HEK293T (cell line): ENCODE results near the gene SUSD4.

Source experiments
- ARNT ChIP-seq: fragments of 450-650 bp; IDR thresholded peaks from 2 replicates; pipeline ENCODE4 v1.6.1; 2017; ENCODE audit warnings: mild to moderate bottlenecking
- BHLHE40 ChIP-seq: fragments of 450-650 bp; IDR thresholded peaks from 2 replicates; pipeline ENCODE4 v1.6.1; 2016; ENCODE audit warnings: mild to moderate bottlenecking, moderate library complexity, borderline replicate concordance
- ELF4 ChIP-seq: fragments of 450-650 bp; IDR thresholded peaks from 2 replicates; pipeline ENCODE4 v1.6.1; 2017; ENCODE audit warnings: antibody characterized with exemption
- FOXK2 ChIP-seq: fragments of 450-650 bp; IDR thresholded peaks from 2 replicates; pipeline ENCODE4 v1.6.1; 2016; ENCODE audit warnings: mild to moderate bottlenecking
- LEF1 ChIP-seq: fragments of 450-650 bp; IDR thresholded peaks from 2 replicates; pipeline ENCODE4 v1.6.1; 2017; ENCODE audit warnings: mild to moderate bottlenecking, borderline replicate concordance
- PKNOX1 ChIP-seq: fragments of 450-650 bp; IDR thresholded peaks from 2 replicates; pipeline ENCODE4 v1.6.1; 2016
- SP1 ChIP-seq: fragments of 450-650 bp; IDR thresholded peaks from 2 replicates; pipeline ENCODE4 v1.6.1; 2017
- SUZ12 ChIP-seq: fragments of 450-650 bp; IDR thresholded peaks from 2 replicates; pipeline ENCODE4 v1.6.1; 2016; ENCODE audit warnings: mild to moderate bottlenecking
- TARDBP ChIP-seq: fragments of 450-650 bp; IDR thresholded peaks from 2 replicates; pipeline ENCODE4 v1.6.1; 2016
- ZNF384 ChIP-seq: fragments of 450-650 bp; IDR thresholded peaks from 2 replicates; pipeline ENCODE4 v1.6.1; 2016

- TF ChIP-seq ELF4 (no peak), BHLHE40 (no peak), SP1 (no peak), TARDBP (no peak), LEF1 (no peak), PKNOX1 (no peak), ZNF384 (no peak), FOXK2 (no peak), ARNT (no peak), SUZ12 (no peak)
These were observed 118.6 kb downstream of the SUSD4 start for GRCh38 chr1:223245411-223245810.
